Inferior parietal cortex (tissue), 1 donor: ENCODE data around the gene GTPBP1.

Experiments
- DNase-seq: peaks from one replicate; pipeline ENCODE4 v3.0.0-alpha.2; 2016; ENCODE audit errors: extremely low spot score

GTPBP1 gene

GRCh38 chr22:38739300-38740055, 33.7 kb downstream of the GTPBP1 start:
- no peak for DNase-seq

GRCh38 chr22:38740116-38740723, 34.5 kb downstream of the GTPBP1 start:
- no peak for DNase-seq

GRCh38 chr22:38740754-38741153, 35.0 kb downstream of the GTPBP1 start:
- no peak for DNase-seq

DNA sequence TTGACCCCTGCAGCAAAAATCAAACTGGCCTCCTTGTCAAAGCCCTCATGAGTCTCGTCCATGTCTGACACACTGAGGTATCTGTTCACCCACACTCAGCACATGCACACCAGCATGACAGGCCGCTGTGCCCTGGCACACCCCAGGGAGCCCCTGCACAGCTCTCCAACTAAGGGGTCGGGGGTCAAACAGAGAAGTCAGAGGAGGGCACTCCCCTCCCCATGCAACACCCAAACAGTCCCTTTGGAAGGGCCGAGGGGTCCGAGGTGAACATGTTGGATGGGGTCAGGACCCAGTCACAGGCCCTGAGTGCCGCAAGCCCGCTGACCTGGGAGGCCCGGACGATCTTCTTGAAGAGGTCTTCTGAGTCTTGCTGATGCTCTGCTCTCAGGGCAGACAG, 35.4 kb downstream of the GTPBP1 start:
- DNase-seq, result no peak

GRCh38 chr22:38741576-38741975, 35.8 kb downstream of the GTPBP1 start:
- no peak for DNase-seq

GRCh38 chr22:38742176-38742942, 36.6 kb downstream of the GTPBP1 start:
- no peak for DNase-seq

DNA sequence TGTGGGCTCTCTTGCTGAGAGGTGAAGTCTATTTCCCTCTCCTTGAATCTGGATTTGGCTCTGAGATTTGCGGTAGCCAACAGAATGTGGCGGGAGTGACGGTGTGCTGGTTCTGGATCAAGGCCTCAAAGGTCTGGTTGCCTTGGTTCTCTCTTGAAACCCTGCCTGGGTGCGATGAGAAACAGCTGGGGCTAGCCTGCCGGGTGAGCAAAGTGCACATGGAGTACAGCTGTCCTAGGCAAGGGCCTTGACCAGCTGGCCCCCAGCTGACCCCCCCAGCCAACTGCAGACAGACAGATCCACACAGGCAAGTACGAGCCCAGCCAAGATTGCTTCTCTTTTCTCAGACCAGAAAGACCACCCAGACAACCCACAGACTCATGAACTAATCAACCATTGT, 39.2 kb downstream of the GTPBP1 start:
- DNase-seq, result no peak

GRCh38 chr22:38745676-38746460, 40.1 kb downstream of the GTPBP1 start:
- no peak for DNase-seq

DNA sequence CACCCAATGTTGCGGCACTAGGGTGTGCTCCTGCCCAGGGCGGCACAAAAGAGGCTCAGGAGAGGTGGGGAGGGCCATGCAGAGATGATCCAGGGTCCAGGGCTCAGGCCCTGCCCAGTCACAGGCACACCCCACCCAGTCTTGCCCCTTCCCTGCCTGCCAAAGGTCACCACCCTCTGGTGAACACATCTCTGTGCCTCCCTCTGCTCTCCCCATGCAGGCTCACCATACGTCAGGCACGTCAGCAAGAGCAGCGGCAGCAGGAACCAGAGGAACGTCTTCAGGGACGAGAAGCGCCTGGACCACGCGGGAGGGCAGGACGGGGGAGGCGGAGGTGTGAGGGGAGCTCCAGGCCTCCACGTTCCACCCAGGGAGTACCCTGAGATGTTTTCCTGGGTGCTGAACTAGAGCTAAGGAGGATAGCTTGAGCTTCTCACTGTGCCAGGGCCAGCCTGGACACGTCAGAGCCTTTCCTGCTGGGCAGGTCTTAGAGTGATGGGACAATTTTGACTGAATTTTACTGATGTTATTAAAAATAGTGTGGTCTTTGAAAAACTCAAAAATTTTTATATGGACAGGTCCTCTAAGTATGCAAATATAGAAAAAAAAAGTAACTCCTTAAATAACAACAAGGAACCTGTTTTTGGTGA, 42.9 kb downstream of the GTPBP1 start:
- DNase-seq, result no peak

GRCh38 chr22:38750104-38750503, 44.4 kb downstream of the GTPBP1 start:
- no peak for DNase-seq

GRCh38 chr22:38750638-38751037, 44.9 kb downstream of the GTPBP1 start:
- no peak for DNase-seq

- no peak for DNase-seq
Measured at GRCh38 chr22:38751066-38751421, 45.3 kb downstream of the GTPBP1 start.

DNA sequence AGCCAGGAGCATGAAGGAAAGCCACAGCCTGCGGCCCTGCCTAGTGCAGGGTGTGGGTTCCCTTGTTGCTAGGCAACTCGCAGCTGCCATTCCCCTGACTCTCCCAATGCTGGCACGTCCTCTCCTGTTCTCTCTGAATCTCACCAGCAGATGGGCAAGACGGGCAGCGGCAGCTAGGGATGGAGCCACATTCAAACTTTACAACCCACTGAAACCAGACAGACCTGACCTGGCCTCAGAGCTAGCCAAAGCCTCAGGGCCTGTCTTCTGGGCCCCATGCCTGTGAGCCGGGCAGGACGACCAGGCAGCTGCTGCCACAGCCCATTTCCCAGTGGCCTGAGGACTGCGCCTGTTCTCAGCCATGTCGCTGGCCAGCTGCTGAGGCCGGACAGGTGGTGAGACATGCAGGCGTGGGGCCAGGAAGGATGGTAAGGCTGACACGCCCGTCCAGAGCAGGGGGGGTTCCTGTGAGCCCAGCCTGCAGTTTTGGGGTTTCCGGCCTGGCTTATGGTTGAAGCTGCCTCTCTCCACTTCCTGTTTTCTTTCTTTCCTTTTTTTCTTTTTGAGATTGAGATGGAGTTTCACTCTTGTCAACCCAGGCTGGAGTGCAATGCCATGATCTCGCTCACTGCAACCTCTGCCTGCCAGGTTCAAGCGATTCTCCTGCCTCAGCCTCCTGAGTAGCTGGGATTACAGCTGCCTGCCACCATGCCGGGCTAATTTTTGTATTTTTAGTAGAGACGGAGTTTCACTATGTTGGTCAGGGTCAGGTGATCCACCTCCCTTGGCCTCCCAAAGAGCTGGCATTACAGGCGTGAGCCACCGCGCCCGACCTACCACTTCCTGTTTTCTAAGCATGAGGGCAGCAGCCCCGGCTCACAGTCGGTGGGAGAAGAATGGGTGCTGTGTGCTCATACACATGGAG, 45.9 kb downstream of the GTPBP1 start:
- no peak for DNase-seq

DNA sequence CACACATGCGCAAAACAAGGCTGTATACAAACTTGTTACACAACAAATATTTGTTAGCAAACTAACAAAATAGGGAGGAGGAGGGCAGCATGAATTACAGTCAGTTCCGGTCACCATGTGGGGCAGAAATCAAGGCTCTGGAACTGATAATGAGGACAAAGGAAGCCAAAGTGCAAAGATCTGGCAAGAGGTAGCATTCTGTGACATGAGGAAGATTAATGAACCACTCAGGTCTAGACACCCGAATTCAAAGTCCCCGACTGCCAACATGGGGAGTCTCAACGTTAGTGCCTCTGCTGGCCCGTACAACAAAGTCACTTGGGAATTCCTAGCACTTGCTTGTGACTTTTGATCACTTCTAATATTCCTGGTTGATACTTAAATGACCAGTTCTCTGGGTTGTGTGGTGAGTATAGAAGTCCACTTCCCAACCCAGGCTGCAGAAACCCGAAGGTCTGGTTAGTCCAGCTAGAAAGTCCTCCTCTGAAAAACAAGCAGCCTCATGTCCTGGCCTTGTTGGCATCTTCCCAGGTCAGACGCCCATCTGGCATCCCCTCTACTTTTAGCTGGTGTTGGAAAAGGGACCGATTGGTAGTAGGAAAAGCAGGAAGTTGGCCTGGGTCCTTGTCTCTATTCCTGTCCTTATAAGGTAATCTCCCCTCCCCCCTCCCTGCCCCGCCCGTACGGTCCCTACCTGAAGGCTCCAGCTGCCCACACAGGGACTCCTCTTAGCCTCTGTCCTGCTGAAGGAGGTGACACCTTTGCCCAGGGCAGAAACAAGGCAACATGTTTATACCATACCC, 48.4 kb downstream of the GTPBP1 start:
- peak; percentile 57 for DNase-seq

DNA sequence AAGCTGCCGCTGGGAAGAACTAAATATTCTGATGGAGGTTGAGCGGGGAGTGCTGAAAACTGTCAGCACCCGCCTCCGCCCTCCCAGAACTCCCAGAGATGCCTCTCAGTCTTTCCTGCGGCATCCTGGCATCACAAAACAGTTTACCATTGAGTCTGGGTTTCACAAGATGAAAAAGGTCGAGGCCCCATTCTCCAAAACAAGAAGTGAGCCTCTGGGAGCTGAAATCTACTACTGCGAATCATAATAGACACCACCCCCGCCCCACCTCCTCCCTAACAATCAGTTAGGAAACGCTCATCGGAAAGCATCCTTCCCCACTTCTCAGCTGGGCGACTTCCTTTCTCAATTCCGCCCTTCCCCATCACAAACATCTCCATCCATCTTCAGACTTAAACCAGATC, 49.0 kb downstream of the GTPBP1 start:
- DNase-seq, result no peak

DNA sequence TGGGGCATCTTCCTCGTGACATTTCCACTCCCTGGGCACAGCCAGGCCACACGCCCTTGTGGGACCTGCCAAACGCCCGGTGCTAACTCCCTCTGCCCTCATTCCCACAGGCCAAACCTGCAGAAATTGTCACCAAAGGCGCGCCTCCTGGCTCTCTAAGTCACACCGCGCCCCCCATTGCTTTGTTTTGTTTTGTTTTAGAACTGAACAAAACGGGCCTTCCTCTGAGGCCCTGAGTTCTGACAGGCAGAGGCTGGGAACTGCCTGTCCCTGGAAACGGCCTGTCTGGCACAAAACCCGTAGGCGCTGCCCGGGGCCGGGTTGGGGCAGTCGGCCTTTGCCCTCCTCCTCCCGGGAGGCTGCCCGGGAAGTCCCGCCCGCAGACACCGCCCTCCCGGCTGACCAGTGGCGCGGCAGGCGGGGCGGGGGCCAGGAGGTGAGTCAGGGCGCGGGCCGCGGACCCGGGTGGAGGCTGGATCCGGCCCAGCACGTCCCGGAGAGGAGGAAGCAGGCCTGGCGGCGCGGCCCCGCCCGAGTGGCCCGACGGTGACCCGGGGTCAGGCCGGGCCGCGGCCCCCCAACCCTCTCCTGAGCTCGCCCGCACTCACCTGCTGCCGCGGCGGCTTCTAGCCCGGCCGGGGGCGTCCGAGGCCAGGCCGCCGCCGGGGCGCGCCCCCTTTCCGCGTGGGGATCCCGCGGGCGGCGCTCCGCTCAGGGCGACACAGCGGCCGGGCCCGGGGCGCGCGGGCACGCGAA, 49.6 kb downstream of the GTPBP1 start:
- peak; percentile 63 for DNase-seq

DNA sequence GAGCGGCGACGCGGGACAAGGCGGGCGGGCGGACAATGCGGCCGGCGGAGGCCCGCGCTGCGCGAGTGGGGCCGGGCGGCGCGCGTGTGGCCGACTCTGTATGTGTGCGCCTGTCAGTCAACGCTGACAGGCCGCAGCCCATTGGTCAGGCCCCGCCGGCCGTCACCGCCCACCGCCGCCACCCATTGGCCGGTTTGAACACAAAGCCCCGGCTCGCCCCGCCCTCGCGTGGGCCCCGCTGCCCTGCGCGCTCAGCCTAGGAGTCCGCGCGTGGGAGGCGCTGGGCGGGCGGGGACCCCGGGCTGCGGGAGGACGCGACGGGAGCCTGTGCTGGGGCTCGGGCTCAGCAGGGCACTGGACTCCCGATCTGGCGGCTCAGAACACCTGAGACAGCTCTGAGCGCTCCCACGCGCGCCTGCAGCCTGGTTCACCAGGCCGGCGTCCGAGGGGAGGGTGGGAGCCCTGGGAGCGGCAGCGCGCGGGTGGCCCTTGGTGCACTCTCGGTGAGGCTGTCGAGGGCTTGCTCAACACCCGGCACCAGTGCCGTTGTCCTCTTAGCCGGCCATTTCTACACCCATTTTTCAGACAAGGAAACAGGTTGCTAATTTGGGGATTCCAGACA, 50.3 kb downstream of the GTPBP1 start, which contains the start of gene SUN2:
Gene SUN2 (minus strand): TSS at position 88 of the 622 bp plus-strand sequence. CDS start 3,370 bp downstream, outside the sequence.
- DNase-seq, result peak; percentile 93
